Measurements from ENCODE around the gene TMEM54.

DNA sequence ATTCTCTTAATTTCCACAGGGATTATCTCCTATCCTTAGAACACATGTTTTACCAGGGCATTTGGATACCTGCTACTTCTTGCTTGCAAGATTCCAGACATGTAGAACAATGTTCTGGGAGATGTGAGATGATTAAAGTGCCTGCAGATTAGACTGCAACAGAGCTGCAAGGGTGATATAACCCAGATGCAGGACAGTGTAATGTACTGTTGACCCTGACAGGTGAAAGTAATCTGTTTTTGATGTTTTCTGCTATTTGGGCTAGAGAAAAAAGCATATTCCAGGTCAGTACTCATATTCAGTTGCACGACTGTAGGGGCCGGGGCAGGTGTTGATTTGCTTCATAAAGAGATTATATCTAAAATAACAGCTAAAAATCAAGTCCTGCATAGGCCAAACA is 27.1 kb upstream of the TMEM54 start:
- TF ChIP-seq, protein P1, sequence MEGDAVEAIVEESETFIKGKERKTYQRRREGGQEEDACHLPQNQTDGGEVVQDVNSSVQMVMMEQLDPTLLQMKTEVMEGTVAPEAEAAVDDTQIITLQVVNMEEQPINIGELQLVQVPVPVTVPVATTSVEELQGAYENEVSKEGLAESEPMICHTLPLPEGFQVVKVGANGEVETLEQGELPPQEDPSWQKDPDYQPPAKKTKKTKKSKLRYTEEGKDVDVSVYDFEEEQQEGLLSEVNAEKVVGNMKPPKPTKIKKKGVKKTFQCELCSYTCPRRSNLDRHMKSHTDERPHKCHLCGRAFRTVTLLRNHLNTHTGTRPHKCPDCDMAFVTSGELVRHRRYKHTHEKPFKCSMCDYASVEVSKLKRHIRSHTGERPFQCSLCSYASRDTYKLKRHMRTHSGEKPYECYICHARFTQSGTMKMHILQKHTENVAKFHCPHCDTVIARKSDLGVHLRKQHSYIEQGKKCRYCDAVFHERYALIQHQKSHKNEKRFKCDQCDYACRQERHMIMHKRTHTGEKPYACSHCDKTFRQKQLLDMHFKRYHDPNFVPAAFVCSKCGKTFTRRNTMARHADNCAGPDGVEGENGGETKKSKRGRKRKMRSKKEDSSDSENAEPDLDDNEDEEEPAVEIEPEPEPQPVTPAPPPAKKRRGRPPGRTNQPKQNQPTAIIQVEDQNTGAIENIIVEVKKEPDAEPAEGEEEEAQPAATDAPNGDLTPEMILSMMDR (IDR thresholded peaks at IDR 0.05): no peak
- no peak for TF ChIP-seq EZH2phosphoT487 (IDR thresholded peaks at IDR 0.05)
